GM12892 (cell line): ENCODE data around the gene PTAFR.

ENCODE experiments used
- POLR2A ChIP-seq: IDR thresholded peaks from 2 replicates; pipeline ENCODE4 v1.6.1; 2011; ENCODE audit warnings: low read depth, low read length, control low read depth
- POLR2AphosphoS5 ChIP-seq: IDR thresholded peaks from 2 replicates; pipeline ENCODE4 v1.6.1; 2011; ENCODE audit warnings: low read depth, low read length, control low read depth

DNA sequence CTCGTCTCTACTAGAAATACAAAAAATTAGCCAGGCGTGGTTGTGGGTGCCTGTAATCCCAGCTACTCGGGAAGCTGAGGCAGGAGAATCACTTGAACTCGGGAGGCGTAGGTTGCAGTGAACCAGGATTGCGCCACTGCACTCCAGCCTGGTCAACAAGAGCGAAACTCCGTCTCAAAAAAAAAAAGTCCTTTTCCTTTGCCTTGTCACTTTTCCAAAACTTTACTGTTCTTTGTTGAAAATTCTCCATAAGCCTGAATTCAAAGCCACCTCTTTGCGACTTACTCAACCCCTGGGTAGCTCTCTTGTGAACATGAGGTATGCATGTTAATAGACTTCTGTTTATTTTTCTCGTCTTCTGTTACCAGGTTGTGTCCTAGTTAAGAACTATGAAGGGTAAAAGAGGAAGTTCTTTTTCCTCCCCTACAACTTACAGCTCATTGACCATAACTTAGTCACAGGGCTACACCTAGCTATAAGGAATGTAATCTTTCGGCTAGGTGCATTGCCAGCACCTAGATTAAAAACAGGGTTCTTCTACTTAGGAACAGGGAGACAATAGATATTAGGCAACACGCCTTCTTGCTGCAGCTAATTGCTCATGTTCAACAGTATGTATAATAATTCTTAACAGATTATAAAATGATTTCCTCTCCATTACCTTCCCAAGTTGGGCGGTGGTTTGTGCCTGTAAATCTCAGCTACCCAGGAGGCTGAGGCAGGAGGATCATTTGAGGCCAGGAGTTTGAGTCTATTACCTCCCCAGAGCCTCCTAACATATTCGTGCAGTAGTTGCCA, 40.9 kb downstream of the PTAFR start:
- TF ChIP-seq POLR2AphosphoS5 (no peak), POLR2A (no peak)
